HepG2 (cell line): ENCODE results near the gene USP10. TPM values are rescaled to one million over a fixed set of nuclear protein-coding genes. Genes with fewer than 3 reads are reported as not detected.

Source experiments
- ATAC-seq: fragments of 200-7000 bp; cut with Tn5 transposase; 3 replicates; pipeline ENCODE4 v1.9.1; 2020; ENCODE audit warnings: mild to moderate bottlenecking, moderate library complexity
- BruUV-seq: library from RNA; stranded (reverse); fragments of 400-500 nt; replicated peaks from 2 replicates; lab custom pipeline; 2021; lab: Mats Ljungman, UMichigan
- CTCF ChIA-PET: fragments of 300-600 bp; formaldehyde crosslinking; extraction: SDS; loops from one replicate; lab custom pipeline; 2021; ENCODE audit warnings: low total read pairs, inconsistent platforms, low intra/inter-chr PET ratio; lab: Yijun Ruan, JAX
- POLR2A ChIA-PET: fragments of 350-600 bp; sonication (Branson Sonifier 250); formaldehyde crosslinking; loops from one replicate; lab custom pipeline; 2020; ENCODE audit warnings: antibody characterized with exemption, inconsistent platforms; lab: Yijun Ruan, JAX
- DNase-seq: peaks from one replicate; pipeline ENCODE4 v3.0.0-alpha.2; 2015; ENCODE audit warnings: low spot score
- FAIRE-seq: peaks from 3 replicates; lab custom pipeline; 2011; peaks lifted over from hg19 to GRCh38; lab: Jason Lieb, UNC
- H2AFZ ChIP-seq: one replicate; pipeline ENCODE4 v1.6.1; 2011; ENCODE audit warnings: low read length, inconsistent platforms
- H3K27ac ChIP-seq: fragments of 300-600 bp; 3 replicates; pipeline ENCODE4 v1.8.0; 2011; ENCODE audit warnings: mixed run types, mild to moderate bottlenecking, mixed read lengths, low read length, inconsistent platforms; ENCODE audit not compliant: insufficient read depth; ENCODE audit errors: extremely low read length
- H3K27me3 ChIP-seq, 2 experiments: fragments of 200-600 bp in 1 of 2; 2 replicates in 1 of 2; 3 replicates in 1 of 2; pipeline versions ENCODE4 v1.6.0 to v1.8.0; 2011; ENCODE audit warnings: low read length in 2 of 2, mild to moderate bottlenecking in 2 of 2, moderate library complexity in 2 of 2, inconsistent platforms in 1 of 2; ENCODE audit not compliant: insufficient read depth in 2 of 2, control insufficient read depth in 1 of 2
- H3K36me3 ChIP-seq, 2 experiments: fragments of 200-600 bp in 1 of 2; replicated peaks in 1 of 2; 2 replicates in 1 of 2; 3 replicates in 1 of 2; pipeline versions ENCODE4 v1.5.1 to v1.8.0; 2011; ENCODE audit warnings: low read length in 2 of 2, inconsistent platforms in 1 of 2; ENCODE audit not compliant: insufficient read depth in 2 of 2, control insufficient read depth in 1 of 2
- H3K4me1 ChIP-seq: 2 replicates; pipeline ENCODE4 v1.5.1; 2012; ENCODE audit warnings: low read length, inconsistent platforms; ENCODE audit not compliant: insufficient read depth
- H3K4me2 ChIP-seq: 2 replicates; pipeline ENCODE4 v1.6.0; 2011; ENCODE audit warnings: low read depth, low read length, inconsistent platforms
- H3K4me3 ChIP-seq, 3 experiments: fragments of 200-600 bp in 1 of 3; sonication (generic), shearing (Covaris generic) in 1 of 3; replicated peaks in 1 of 3; 2 replicates each; pipeline ENCODE4 v1.5.1; 2011 to 2016; ENCODE audit warnings: low read length in 3 of 3, inconsistent platforms in 2 of 3, low read depth in 2 of 3, mild to moderate bottlenecking in 2 of 3, control low read depth in 1 of 3, mixed read lengths in 1 of 3; ENCODE audit not compliant: insufficient read depth in 1 of 3
- H3K79me2 ChIP-seq: one replicate; pipeline ENCODE4 v1.6.1; 2011; ENCODE audit warnings: low read length, inconsistent platforms; ENCODE audit not compliant: insufficient read depth
- H3K9ac ChIP-seq: 2 replicates; pipeline ENCODE4 v1.6.0; 2011; ENCODE audit warnings: mild to moderate bottlenecking, low read depth, low read length, inconsistent platforms; ENCODE audit not compliant: insufficient read depth
- H3K9me3 ChIP-seq: 2 replicates; pipeline ENCODE4 v1.5.1; 2012; ENCODE audit warnings: mild to moderate bottlenecking, low read length
- H4K20me1 ChIP-seq: 2 replicates; pipeline ENCODE4 v1.6.0; 2011; ENCODE audit warnings: inconsistent platforms, mild to moderate bottlenecking, low read length, moderate library complexity; ENCODE audit not compliant: insufficient read depth
- ARID2 ChIP-seq: sonication (generic); formaldehyde crosslinking; IDR thresholded peaks from 2 replicates; pipeline ENCODE4 v1.8.1; 2022; ENCODE audit warnings: mild to moderate bottlenecking, missing genetic modification reagents, borderline replicate concordance
- E2F2 ChIP-seq: sonication (generic); formaldehyde crosslinking; IDR thresholded peaks from 2 replicates; pipeline ENCODE4 v1.4.0; 2020; ENCODE audit warnings: missing genetic modification reagents, borderline replicate concordance
- FIP1L1 ChIP-seq: fragments of 200-400 bp; formaldehyde crosslinking; IDR thresholded peaks from 2 replicates; pipeline ENCODE4 v1.6.1; 2018; ENCODE audit warnings: low read depth, mild to moderate bottlenecking, low read length, moderate library complexity, borderline replicate concordance; ENCODE audit not compliant: insufficient read depth
- FOXP1 ChIP-seq, 2 experiments: fragments of 450-650 bp in 1 of 2; IDR thresholded peaks; 2 replicates each; pipeline ENCODE4 v1.6.1; 2017 to 2018; ENCODE audit warnings: antibody characterized with exemption in 1 of 2
- IKZF4 ChIP-seq: sonication (generic); formaldehyde crosslinking; IDR thresholded peaks from 2 replicates; pipeline ENCODE4 v1.5.1; 2020; ENCODE audit warnings: borderline replicate concordance, mild to moderate bottlenecking, low read depth, missing genetic modification reagents; ENCODE audit errors: not compliant biosample characterization
- IRF2 ChIP-seq: IDR thresholded peaks from 2 replicates; pipeline ENCODE4 v1.6.1; 2018; ENCODE audit warnings: missing genetic modification reagents, missing compliant biosample characterization
- KAT8 ChIP-seq: IDR thresholded peaks from 2 replicates; pipeline ENCODE4 v1.6.1; 2016; ENCODE audit warnings: missing genetic modification reagents, missing compliant biosample characterization
- NFE2L2 ChIP-seq: fragments of 150-350 bp; IDR thresholded peaks from 2 replicates; pipeline ENCODE4 v1.6.1; 2014; ENCODE audit warnings: low read length
- SAP130 ChIP-seq: IDR thresholded peaks from 2 replicates; pipeline ENCODE4 v1.6.1; 2016; ENCODE audit warnings: low read depth
- TIGD3 ChIP-seq: sonication (generic); formaldehyde crosslinking; IDR thresholded peaks from 2 replicates; pipeline ENCODE4 v1.5.1; 2020; ENCODE audit warnings: mild to moderate bottlenecking, missing genetic modification reagents, borderline replicate concordance
- ZBTB20 ChIP-seq: sonication (generic); formaldehyde crosslinking; IDR thresholded peaks from 2 replicates; pipeline ENCODE4 v1.8.1; 2023; ENCODE audit warnings: missing genetic modification reagents, low read depth, mild to moderate bottlenecking, borderline replicate concordance
- ZBTB25 ChIP-seq: IDR thresholded peaks from 2 replicates; pipeline ENCODE4 v1.6.1; 2018; ENCODE audit warnings: missing genetic modification reagents
- ZBTB34 ChIP-seq: sonication (generic); formaldehyde crosslinking; IDR thresholded peaks from 2 replicates; pipeline ENCODE4 v1.8.0; 2022; ENCODE audit warnings: mild to moderate bottlenecking, missing genetic modification reagents
- ZNF557 ChIP-seq: sonication (generic); formaldehyde crosslinking; IDR thresholded peaks from 2 replicates; pipeline ENCODE4 v1.4.0; 2020; ENCODE audit warnings: missing genetic modification reagents
- WGBS: methylation state at CpG from one replicate; pipeline ENCODE4 v1.1.6; 2017; ENCODE audit warnings: low lambda C conversion rate; 5-methylcytosine and 5-hydroxymethylcytosine counted together
- in situ Hi-C: cut with HindIII; loops from 2 replicates; pipeline ENCODE4 v1.10.0; 2017; ENCODE audit warnings: low pct_unique_long_range_greater_than_20kb; ENCODE audit not compliant: extremely low pct_ligation_motif_present
- intact Hi-C: fragments of 100-400 bp; cut with micrococcal nuclease; formaldehyde crosslinking; loops from one replicate; pipeline ENCODE4 v1.10.0; 2022; ENCODE audit not compliant: unreplicated experiment
- polyA plus RNA-seq, 8 experiments: library from polyadenylated mRNA; depleted of rRNA in 3 of 8; stranded (reverse) in 7 of 8; unstranded in 1 of 8; fragments of >200 nt; fragmentation: Illumina TruSeq in 4 of 8; extraction: Trizol in 4 of 8; gene quantifications; 2 replicates each; pipeline versions ENCODE4 v1.2.1 to v1.2.3, GENCODE V29; 2011 to 2016; ENCODE audit warnings: low read depth in 4 of 8, missing spikeins in 1 of 8, mixed read lengths in 1 of 8; ENCODE audit not compliant: insufficient read depth in 1 of 8
- total RNA-seq, 5 experiments: library from RNA; depleted of rRNA; stranded (reverse); fragments of >200 nt; fragmentation: Illumina TruSeq; extraction: Trizol; gene quantifications; 2 replicates each; pipeline ENCODE4 v1.2.3, GENCODE V29; 2016; ENCODE audit warnings: low read depth in 1 of 5
- TF ChIP-seq, protein P1 (sequence below): IDR thresholded peaks from 2 replicates; pipeline ENCODE4 v1.6.1; 2016; ENCODE audit warnings: mild to moderate bottlenecking, missing biosample characterization, missing genetic modification reagents
- TF ChIP-seq, protein P2 (sequence below): sonication (generic); formaldehyde crosslinking; IDR thresholded peaks from 2 replicates; pipeline ENCODE4 v1.4.0; 2020; ENCODE audit warnings: mild to moderate bottlenecking, missing genetic modification reagents

The USP10 gene
- total and polyA plus RNA-seq, 2 of the 13 experiments (the other 11 are each of a cell fraction or from before 2014, with no cell fraction given), result 79.1 to 122 TPM

- H3K9ac ChIP-seq, result no peak overlapping the region
- WGBS, result 89% methylated on average over 9 of the region's 9 CpGs
- H3K4me1 ChIP-seq, result peaks cover 80% of the 10 kb centered on the region
- CTCF ChIA-PET, result no interaction called here
- H3K27ac ChIP-seq, result peak overlapping the region; percentile 54
- intact Hi-C loops (no loop called here), in situ Hi-C loops (no loop called here)
- POLR2A ChIA-PET, result no interaction called here
- H3K36me3 ChIP-seq, result peaks cover 10 to 25% of the 10 kb centered on the region in 2 experiments
- H3K4me2 ChIP-seq, result no peak overlapping the region
- no peak for DNase-seq
- no peak overlapping the region for H2AFZ ChIP-seq
- no peaks in the 10 kb centered on the region for H3K9me3 ChIP-seq
- H4K20me1 ChIP-seq, result peaks cover 65% of the 10 kb centered on the region
- no peak overlapping the region for H3K4me3 ChIP-seq
- FAIRE-seq, result no peak
- ATAC-seq, result no peak
- H3K79me2 ChIP-seq, result peaks cover 94% of the 10 kb centered on the region
- BruUV-seq, result no TSS peak
- no peaks in the 10 kb centered on the region for H3K27me3 ChIP-seq
- TF ChIP-seq, protein P1, sequence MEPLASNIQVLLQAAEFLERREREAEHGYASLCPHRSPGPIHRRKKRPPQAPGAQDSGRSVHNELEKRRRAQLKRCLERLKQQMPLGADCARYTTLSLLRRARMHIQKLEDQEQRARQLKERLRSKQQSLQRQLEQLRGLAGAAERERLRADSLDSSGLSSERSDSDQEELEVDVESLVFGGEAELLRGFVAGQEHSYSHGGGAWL (CRISPR knock-in tag), result no peak
- TF ChIP-seq, protein P2, sequence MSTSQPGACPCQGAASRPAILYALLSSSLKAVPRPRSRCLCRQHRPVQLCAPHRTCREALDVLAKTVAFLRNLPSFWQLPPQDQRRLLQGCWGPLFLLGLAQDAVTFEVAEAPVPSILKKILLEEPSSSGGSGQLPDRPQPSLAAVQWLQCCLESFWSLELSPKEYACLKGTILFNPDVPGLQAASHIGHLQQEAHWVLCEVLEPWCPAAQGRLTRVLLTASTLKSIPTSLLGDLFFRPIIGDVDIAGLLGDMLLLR (CRISPR knock-in tag), result no peak
- no peak for TF ChIP-seq E2F2 (CRISPR knock-in tag)
- no peak for TF ChIP-seq IKZF4 (CRISPR knock-in tag)
- TF ChIP-seq IRF2, result no peak
- no peak for TF ChIP-seq ZBTB20 (CRISPR knock-in tag)
- TF ChIP-seq ARID2 (CRISPR knock-in tag), result no peak
- TF ChIP-seq SAP130 (CRISPR knock-in tag), result peak; percentile 31; the same call in 1 of the 2 replicates
- TF ChIP-seq NFE2L2, result peak; percentile 93
- TF ChIP-seq FOXP1 (IDR thresholded peaks at IDR 0.05), result no peak
- TF ChIP-seq FOXP1 (CRISPR knock-in tag; IDR thresholded peaks at IDR 0.05), result no peak
- TF ChIP-seq ZBTB34 (CRISPR knock-in tag), result no peak
- TF ChIP-seq ZNF557 (CRISPR knock-in tag), result no peak
- no peak for TF ChIP-seq FIP1L1
- TF ChIP-seq TIGD3 (CRISPR knock-in tag), result no peak
- TF ChIP-seq ZBTB25, result no peak
- 0 out of 2 replicates have a peak, but pooled peaks have one; percentile 11 for TF ChIP-seq KAT8 (CRISPR knock-in tag)
These were observed 33.0 kb downstream of the USP10 start for GRCh38 chr16:84732674-84733352.
